ENCODE data around the gene JAML. TPM values are rescaled to one million over a fixed set of nuclear protein-coding genes. Genes with fewer than 3 reads are reported as not detected.

JAML gene
- total and polyA plus RNA-seq, 9 of the 15 experiments (the other 6 are each of a cell fraction or from before 2014, with no cell fraction given): 0.05 to 0.32 (median 0.22) TPM; not detected in 4

GRCh38 chr11:118219244-118219643, 5.6 kb downstream of the JAML start (continued):
- TF ChIP-seq MIER1 (IDR thresholded peaks at IDR 0.05; ENCODE audit: low read depth) (no peak), FOXM1 (IDR thresholded peaks at IDR 0.05; ENCODE audit: low read depth) (no peak), FOXM1 (CRISPR knock-in tag; IDR thresholded peaks at IDR 0.05; ENCODE audit: low read depth) (no peak), NFE2 (IDR thresholded peaks at IDR 0.05; ENCODE audit: low read depth) (no peak), NFYB (IDR thresholded peaks at IDR 0.05; ENCODE audit: extremely low read depth, insufficient read length) (no peak), MBD1 (CRISPR knock-in tag; IDR thresholded peaks at IDR 0.05) (no peak), ZBTB26 (CRISPR knock-in tag; IDR thresholded peaks at IDR 0.05) (no peak), RBFOX2 (IDR thresholded peaks at IDR 0.05; ENCODE audit: low read depth, low read length) (no peak), IRF1 (CRISPR knock-in tag; IDR thresholded peaks at IDR 0.05; ENCODE audit: borderline replicate concordance) (no peak), HDAC6 (IDR thresholded peaks at IDR 0.05; ENCODE audit: low read depth, low read length) (no peak), ZHX1 (conservative IDR thresholded peaks at IDR 0.05; ENCODE audit: low read length) (no peak)
